GM13977 (cell line): ENCODE data around the gene AADACL3.

ENCODE experiments used
- DNase-seq: peaks from one replicate; pipeline ENCODE4 v3.0.0; 2012; ENCODE audit warnings: low spot score
- in situ Hi-C: fragments of 300-500 bp; cut with MboI; formaldehyde crosslinking; loops from one replicate; pipeline ENCODE4 v1.12.0; 2022; ENCODE audit warnings: low sequenced_read_pairs, low pct_unique_long_range_greater_than_20kb, mixed read lengths, inconsistent platforms; ENCODE audit not compliant: unreplicated experiment
- TF ChIP-seq, protein P1 (sequence below): IDR thresholded peaks from 2 replicates; pipeline ENCODE4 v1.5.1; 2012; ENCODE audit warnings: mild to moderate bottlenecking, control low read depth; ENCODE audit not compliant: insufficient read depth; ENCODE audit errors: extremely low read depth, missing control alignments

AADACL3 gene

DNA sequence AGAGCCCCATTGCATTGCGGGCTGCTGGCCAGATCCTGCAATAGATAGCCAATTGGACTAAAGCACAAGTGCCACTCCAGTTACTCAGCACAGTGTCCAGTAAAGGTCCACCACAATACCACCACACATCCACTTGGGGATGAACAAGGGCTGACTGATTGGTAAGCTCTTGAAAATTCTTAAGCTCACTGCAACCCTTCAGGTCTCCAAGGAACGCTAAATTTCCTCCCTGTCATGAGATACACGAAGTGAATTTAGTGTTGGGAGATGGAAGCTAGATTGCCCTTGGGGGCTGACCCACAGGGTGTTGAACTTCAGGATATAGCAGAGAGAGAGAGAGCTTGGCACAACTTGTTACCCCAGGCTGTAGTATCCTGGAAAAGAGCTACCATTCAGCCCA lies 9.8 kb upstream of the AADACL3 start:
- TF ChIP-seq, protein P1, sequence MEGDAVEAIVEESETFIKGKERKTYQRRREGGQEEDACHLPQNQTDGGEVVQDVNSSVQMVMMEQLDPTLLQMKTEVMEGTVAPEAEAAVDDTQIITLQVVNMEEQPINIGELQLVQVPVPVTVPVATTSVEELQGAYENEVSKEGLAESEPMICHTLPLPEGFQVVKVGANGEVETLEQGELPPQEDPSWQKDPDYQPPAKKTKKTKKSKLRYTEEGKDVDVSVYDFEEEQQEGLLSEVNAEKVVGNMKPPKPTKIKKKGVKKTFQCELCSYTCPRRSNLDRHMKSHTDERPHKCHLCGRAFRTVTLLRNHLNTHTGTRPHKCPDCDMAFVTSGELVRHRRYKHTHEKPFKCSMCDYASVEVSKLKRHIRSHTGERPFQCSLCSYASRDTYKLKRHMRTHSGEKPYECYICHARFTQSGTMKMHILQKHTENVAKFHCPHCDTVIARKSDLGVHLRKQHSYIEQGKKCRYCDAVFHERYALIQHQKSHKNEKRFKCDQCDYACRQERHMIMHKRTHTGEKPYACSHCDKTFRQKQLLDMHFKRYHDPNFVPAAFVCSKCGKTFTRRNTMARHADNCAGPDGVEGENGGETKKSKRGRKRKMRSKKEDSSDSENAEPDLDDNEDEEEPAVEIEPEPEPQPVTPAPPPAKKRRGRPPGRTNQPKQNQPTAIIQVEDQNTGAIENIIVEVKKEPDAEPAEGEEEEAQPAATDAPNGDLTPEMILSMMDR: no peak
- no peak for DNase-seq
- in situ Hi-C loops: no loop called here

- TF ChIP-seq, protein P1: no peak
- no peak for DNase-seq
- in situ Hi-C loops: no loop called here
These were observed 7.4 kb upstream of the AADACL3 start for GRCh38 chr1:12708396-12709090.

DNA sequence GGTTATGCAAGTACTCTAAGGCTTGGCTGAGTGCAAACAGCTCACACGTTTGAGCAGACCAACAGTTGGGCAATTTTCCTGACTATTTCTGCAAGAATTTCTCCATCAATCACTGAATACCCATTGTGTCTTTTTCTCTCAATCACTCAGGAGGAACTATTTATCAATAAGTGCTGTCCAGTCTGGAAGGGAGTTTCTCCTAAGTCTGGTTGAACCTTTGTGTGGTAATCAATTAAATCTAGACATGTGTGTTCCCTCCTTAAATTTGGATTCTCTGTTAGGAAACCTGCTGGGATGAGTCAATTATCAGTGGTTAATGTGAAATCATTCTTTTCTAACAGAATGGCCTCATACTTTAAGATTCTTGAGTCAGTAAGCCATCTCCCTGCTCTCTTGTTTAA lies 6.8 kb upstream of the AADACL3 start:
- in situ Hi-C loops: no loop called here
- TF ChIP-seq, protein P1: no peak
- no peak for DNase-seq

GRCh38 chr1:12709696-12710095 lies 6.2 kb upstream of the AADACL3 start:
- in situ Hi-C loops: no loop called here
- DNase-seq: no peak
- TF ChIP-seq, protein P1: no peak

DNA sequence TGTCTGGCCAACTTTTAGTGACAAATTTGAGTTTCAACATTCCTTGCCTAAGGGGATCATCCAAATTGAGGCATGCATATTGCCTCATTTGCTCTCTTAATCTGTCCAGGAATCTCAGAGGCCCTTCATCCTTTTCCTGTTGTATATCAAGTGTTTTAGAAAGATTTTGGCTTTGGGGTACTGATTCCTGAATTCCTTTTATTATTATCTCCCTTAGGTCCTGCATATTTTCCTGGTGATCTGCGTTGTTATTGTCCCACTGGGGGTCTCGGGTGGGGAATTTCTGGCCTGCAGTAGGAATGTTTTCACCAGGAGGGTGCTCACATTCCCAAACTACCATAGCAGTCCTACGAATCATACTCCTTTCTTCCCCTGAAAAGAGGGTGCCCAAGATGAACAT lies 4.4 kb upstream of the AADACL3 start:
- TF ChIP-seq, protein P1: no peak
- DNase-seq: no peak
- in situ Hi-C loops: no loop called here

DNA sequence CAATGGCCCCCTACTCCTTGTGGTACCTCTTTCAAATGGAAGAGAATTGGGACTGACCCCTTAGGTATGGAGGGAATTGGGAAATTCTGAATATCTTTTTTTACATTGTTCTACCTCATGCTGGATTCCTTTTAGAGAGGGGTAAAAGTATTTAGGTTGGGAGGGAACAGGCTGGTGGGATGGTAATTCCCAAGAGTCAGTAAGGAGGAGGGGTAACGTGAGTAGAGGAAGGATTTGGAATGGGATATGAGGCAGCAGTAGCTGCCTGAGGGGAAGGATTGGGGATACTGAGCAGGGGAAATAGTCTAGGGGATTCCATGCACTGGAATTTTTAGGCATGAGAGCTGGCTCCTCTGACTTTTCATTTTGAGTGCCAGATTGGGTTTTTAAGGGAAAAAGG lies 3.8 kb upstream of the AADACL3 start:
- in situ Hi-C loops: no loop called here
- TF ChIP-seq, protein P1: no peak
- no peak for DNase-seq
